Lower lobe of right lung (tissue), 2 donors: Measurements from ENCODE around the gene FHAD1. TPM values are rescaled to one million over a fixed set of nuclear protein-coding genes. Genes with fewer than 3 reads are reported as not detected.
A peak's percentile ranks its signal among the peaks of the same experiment; 100 is the strongest.

Experiments used
- ATAC-seq, 2 donors: fragments of 200-7000 bp; cut with Tn5 transposase; one replicate each; pipeline ENCODE4 v1.9.1; 2020 to 2022; ENCODE audit warnings: mild to moderate bottlenecking in 2 of 2, moderate library complexity in 2 of 2
- DNase-seq: peaks from one replicate; pipeline ENCODE4 v3.0.0-alpha.2; 2020
- H3K27ac ChIP-seq: fragments of 200-600 bp; one replicate; pipeline ENCODE4 v1.8.0; 2022
- H3K27me3 ChIP-seq: fragments of 200-600 bp; one replicate; pipeline ENCODE4 v1.8.0; 2022; ENCODE audit warnings: low read depth
- H3K36me3 ChIP-seq: fragments of 200-600 bp; one replicate; pipeline ENCODE4 v1.8.0; 2022; ENCODE audit warnings: mild to moderate bottlenecking
- H3K4me1 ChIP-seq: fragments of 200-600 bp; one replicate; pipeline ENCODE4 v1.8.0; 2022
- H3K4me3 ChIP-seq: fragments of 200-600 bp; one replicate; pipeline ENCODE4 v1.8.0; 2022; ENCODE audit warnings: mild to moderate bottlenecking
- H3K9me3 ChIP-seq: fragments of 200-600 bp; one replicate; pipeline ENCODE4 v1.8.0; 2022
- intact Hi-C: fragments of 100-400 bp; cut with DNase I; formaldehyde crosslinking; loops from one replicate; pipeline ENCODE4 v1.11.0; 2022
- total RNA-seq: library from RNA; stranded (reverse); fragmentation: NEBNext Ultra II Directional; extraction: Animal tissue kit (Norgen Biotek cat#: 25700); gene quantifications from one replicate; pipeline ENCODE4 v1.2.1, GENCODE V29; 2021
- TF ChIP-seq, protein P1 (sequence below): fragments of 200-600 bp; IDR thresholded peaks from one replicate; pipeline ENCODE4 v1.8.0; 2022; ENCODE audit warnings: antibody characterized with exemption, mild to moderate bottlenecking
- donor health status: DM: no; HTN: yes; CAD: no; lungs with severe emphysema.

FHAD1 gene
- total RNA-seq, 1 donor from 2014 or later, result 14.3 TPM

DNA sequence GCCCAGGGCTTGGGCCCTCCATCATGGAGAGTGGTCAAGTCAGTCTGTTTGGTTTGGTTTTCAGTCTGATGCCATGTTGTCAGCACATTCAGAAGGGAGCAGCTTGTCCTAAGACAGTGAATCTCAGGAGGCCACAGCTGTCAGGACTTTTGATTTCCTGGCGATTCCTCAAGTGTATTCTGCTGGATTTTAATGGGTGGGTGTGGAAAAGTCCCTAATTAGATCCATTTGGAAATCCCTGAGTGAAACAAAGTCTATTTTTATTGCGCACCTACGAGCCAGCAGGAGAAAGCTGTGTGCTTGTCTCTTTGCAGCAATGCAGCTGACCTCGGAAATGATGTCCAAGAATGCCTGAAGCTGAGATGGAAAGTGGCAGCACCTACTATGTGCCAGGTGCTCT, 21.6 kb upstream of the FHAD1 start:
- Histone ChIP-seq H3K9me3 (no peaks in the 10 kb centered on the region), H3K27me3 (no peaks in the 10 kb centered on the region), H3K27ac (no peak overlapping the region), H3K36me3 (no peaks in the 10 kb centered on the region), H3K4me3 (no peak overlapping the region), H3K4me1 (no peaks in the 10 kb centered on the region)
- ATAC-seq, result no peak
- TF ChIP-seq, protein P1, sequence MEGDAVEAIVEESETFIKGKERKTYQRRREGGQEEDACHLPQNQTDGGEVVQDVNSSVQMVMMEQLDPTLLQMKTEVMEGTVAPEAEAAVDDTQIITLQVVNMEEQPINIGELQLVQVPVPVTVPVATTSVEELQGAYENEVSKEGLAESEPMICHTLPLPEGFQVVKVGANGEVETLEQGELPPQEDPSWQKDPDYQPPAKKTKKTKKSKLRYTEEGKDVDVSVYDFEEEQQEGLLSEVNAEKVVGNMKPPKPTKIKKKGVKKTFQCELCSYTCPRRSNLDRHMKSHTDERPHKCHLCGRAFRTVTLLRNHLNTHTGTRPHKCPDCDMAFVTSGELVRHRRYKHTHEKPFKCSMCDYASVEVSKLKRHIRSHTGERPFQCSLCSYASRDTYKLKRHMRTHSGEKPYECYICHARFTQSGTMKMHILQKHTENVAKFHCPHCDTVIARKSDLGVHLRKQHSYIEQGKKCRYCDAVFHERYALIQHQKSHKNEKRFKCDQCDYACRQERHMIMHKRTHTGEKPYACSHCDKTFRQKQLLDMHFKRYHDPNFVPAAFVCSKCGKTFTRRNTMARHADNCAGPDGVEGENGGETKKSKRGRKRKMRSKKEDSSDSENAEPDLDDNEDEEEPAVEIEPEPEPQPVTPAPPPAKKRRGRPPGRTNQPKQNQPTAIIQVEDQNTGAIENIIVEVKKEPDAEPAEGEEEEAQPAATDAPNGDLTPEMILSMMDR, result no peak
- no peak for DNase-seq
- intact Hi-C loops, result no loop called here

DNA sequence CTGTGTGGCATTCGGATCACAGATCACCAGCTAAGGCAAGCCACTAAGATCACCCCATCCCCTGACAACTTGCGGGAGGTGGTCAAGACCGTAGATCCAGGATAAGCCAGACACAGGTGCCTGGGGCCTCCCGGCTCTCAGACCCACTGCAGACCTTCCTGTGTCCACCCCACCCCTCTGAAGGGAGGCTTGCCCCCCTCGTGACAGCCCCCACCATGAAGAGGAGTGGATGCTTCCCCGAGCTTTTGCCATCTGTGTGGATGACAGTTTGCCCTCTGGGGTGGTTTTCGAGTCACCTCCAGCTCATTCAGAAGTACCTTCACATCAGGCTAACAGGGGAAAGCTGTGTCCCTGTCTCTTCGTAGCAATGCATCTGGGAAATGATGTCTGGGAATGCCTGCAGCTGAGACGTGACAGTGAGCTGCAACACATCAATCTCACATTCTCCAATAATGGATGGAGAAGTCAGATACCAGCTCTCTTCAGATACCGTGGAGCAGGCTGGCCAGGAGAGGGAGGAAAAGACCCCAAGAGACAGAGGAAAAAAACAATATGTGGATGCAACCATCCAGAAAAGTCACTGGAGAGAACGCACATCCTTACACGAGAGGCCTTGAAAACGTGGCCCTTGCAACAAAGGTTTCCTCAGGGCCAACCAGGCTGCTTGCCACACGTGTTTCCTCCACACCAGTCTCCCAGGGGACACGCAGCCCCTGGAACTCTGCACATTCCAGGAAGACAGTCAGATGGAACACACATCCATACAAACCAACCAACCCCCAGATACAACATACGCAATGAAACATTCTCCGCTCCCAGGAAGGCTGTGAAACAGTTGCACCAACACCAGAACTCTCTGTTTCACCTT, 20.4 kb upstream of the FHAD1 start:
- H3K27me3 ChIP-seq, result no peaks in the 10 kb centered on the region
- no peaks in the 10 kb centered on the region for H3K9me3 ChIP-seq
- TF ChIP-seq, protein P1, result no peak
- H3K36me3 ChIP-seq, result no peaks in the 10 kb centered on the region
- no peak for DNase-seq
- H3K4me1 ChIP-seq, result no peaks in the 10 kb centered on the region
- H3K4me3 ChIP-seq, result no peak overlapping the region
- intact Hi-C loops, result no loop called here
- H3K27ac ChIP-seq, result no peak overlapping the region
- no peak for ATAC-seq

GRCh38 chr1:15229707-15230131, 17.3 kb upstream of the FHAD1 start:
- no peak for DNase-seq
- H3K9me3 ChIP-seq, result no peaks in the 10 kb centered on the region
- no peak overlapping the region for H3K27ac ChIP-seq
- H3K4me3 ChIP-seq, result no peak overlapping the region
- H3K27me3 ChIP-seq, result no peaks in the 10 kb centered on the region
- ATAC-seq, result no peak
- TF ChIP-seq, protein P1, result no peak
- no peaks in the 10 kb centered on the region for H3K36me3 ChIP-seq
- intact Hi-C loops, result no loop called here
- no peaks in the 10 kb centered on the region for H3K4me1 ChIP-seq

- intact Hi-C loops, result no loop called here
- no peaks in the 10 kb centered on the region for H3K36me3 ChIP-seq
- TF ChIP-seq, protein P1, result no peak
- H3K4me3 ChIP-seq, result no peak overlapping the region
- H3K4me1 ChIP-seq, result no peaks in the 10 kb centered on the region
- H3K27ac ChIP-seq, result no peak overlapping the region
- H3K27me3 ChIP-seq, result no peaks in the 10 kb centered on the region
- ATAC-seq, result peak; percentile 52 to 77
- no peak for DNase-seq
- H3K9me3 ChIP-seq, result no peaks in the 10 kb centered on the region
These were observed 15.3 kb upstream of the FHAD1 start for GRCh38 chr1:15231714-15232201.

- no peaks in the 10 kb centered on the region for H3K9me3 ChIP-seq
These were observed 13.3 kb upstream of the FHAD1 start for GRCh38 chr1:15233689-15234088.

More at GRCh38 chr1:15233689-15234088, 13.3 kb upstream of the FHAD1 start:
- Histone ChIP-seq H3K27me3 (no peaks in the 10 kb centered on the region), H3K4me1 (no peaks in the 10 kb centered on the region), H3K36me3 (no peaks in the 10 kb centered on the region), H3K4me3 (no peak overlapping the region), H3K27ac (no peak overlapping the region)
- TF ChIP-seq, protein P1, result no peak
- DNase-seq, result no peak
- intact Hi-C loops, result no loop called here
- no peak for ATAC-seq
